Parathyroid adenoma (tissue), 2 donors: ENCODE data around the gene RNF19B.

Experiments
- H2AFZ ChIP-seq: fragments of 300-600 bp; sonication (generic); one replicate; pipeline ENCODE4 v1.7.0; 2017; ENCODE audit warnings: antibody characterized with exemption, mild to moderate bottlenecking
- H3K27ac ChIP-seq: fragments of 300-600 bp; sonication (generic); one replicate; pipeline ENCODE4 v1.7.0; 2017
- H3K27me3 ChIP-seq: fragments of 300-600 bp; sonication (generic); one replicate; pipeline ENCODE4 v1.7.0; 2017; ENCODE audit warnings: low read length; ENCODE audit not compliant: control insufficient read depth, insufficient read depth
- H3K36me3 ChIP-seq: fragments of 300-600 bp; sonication (generic); one replicate; pipeline ENCODE4 v1.7.0; 2017; ENCODE audit warnings: low read length; ENCODE audit not compliant: control insufficient read depth, insufficient read depth
- H3K4me1 ChIP-seq: fragments of 300-600 bp; sonication (generic); one replicate; pipeline ENCODE4 v1.7.0; 2017; ENCODE audit warnings: control low read depth
- H3K4me2 ChIP-seq: fragments of 300-600 bp; sonication (generic); one replicate; pipeline ENCODE4 v1.7.0; 2017; ENCODE audit warnings: low read length
- H3K4me3 ChIP-seq: fragments of 300-600 bp; sonication (generic); one replicate; pipeline ENCODE4 v1.7.0; 2017; ENCODE audit warnings: low read depth, low read length
- H3K79me2 ChIP-seq: fragments of 300-600 bp; sonication (generic); one replicate; pipeline ENCODE4 v1.7.0; 2017; ENCODE audit warnings: control low read depth
- H3K9ac ChIP-seq: fragments of 300-600 bp; sonication (generic); one replicate; pipeline ENCODE4 v1.7.0; 2017; ENCODE audit warnings: mild to moderate bottlenecking
- H3K9me3 ChIP-seq: fragments of 300-600 bp; sonication (generic); one replicate; pipeline ENCODE4 v1.7.0; 2017; ENCODE audit warnings: low read length; ENCODE audit not compliant: control insufficient read depth
- TF ChIP-seq, protein P1 (sequence below): fragments of 300-600 bp; sonication (generic); IDR thresholded peaks from one replicate; pipeline ENCODE4 v1.7.0; 2017; ENCODE audit warnings: antibody characterized with exemption, mild to moderate bottlenecking
- donor health status: primary hyperparathyroidism.

Gene RNF19B

DNA sequence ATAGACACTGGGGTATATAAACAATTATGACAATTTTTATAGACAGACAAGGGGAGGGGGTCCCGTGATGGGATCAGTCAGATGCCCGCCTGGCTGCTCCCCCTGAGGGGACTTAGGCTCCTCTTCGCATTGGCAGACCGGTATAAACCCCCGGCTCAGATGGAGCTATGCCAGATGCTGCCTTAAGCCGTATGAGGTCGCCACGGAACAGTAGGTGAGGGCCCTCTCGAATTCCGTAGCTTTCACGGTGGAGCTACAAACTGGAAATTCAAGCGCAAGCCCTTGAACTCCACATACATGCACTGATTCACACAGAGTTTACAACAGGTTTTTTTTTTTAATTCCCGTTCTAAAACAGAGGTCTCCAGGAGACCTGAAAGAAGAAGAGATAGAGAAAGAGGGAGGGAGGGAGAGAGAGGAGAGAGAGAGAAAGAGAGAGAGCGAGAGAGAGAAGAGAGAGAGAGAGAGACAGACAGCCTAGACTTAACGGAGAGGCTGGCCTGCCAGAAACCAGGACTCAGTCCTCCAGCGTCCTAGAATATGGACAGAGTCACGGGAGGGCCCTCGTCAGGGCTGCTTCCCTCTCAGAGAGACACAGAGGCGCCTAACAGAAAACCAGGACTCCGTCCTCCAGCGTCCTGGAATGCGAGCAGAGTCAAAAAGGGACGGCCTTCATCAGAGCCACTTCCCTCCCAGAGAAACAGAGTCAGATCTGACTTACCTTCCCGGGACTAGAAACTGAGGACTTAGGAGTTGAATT is 39.0 kb downstream of the RNF19B start:
- Histone ChIP-seq H3K4me2 (no peak overlapping the region), H3K79me2 (no peaks in the 10 kb centered on the region), H3K27me3 (no peaks in the 10 kb centered on the region), H3K27ac (no peak overlapping the region), H3K4me3 (no peak overlapping the region), H3K4me1 (no peaks in the 10 kb centered on the region), H3K9ac (no peak overlapping the region), H3K36me3 (no peaks in the 10 kb centered on the region), H3K9me3 (no peaks in the 10 kb centered on the region), H2AFZ (no peak overlapping the region)
- TF ChIP-seq, protein P1, sequence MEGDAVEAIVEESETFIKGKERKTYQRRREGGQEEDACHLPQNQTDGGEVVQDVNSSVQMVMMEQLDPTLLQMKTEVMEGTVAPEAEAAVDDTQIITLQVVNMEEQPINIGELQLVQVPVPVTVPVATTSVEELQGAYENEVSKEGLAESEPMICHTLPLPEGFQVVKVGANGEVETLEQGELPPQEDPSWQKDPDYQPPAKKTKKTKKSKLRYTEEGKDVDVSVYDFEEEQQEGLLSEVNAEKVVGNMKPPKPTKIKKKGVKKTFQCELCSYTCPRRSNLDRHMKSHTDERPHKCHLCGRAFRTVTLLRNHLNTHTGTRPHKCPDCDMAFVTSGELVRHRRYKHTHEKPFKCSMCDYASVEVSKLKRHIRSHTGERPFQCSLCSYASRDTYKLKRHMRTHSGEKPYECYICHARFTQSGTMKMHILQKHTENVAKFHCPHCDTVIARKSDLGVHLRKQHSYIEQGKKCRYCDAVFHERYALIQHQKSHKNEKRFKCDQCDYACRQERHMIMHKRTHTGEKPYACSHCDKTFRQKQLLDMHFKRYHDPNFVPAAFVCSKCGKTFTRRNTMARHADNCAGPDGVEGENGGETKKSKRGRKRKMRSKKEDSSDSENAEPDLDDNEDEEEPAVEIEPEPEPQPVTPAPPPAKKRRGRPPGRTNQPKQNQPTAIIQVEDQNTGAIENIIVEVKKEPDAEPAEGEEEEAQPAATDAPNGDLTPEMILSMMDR, result no peak

DNA sequence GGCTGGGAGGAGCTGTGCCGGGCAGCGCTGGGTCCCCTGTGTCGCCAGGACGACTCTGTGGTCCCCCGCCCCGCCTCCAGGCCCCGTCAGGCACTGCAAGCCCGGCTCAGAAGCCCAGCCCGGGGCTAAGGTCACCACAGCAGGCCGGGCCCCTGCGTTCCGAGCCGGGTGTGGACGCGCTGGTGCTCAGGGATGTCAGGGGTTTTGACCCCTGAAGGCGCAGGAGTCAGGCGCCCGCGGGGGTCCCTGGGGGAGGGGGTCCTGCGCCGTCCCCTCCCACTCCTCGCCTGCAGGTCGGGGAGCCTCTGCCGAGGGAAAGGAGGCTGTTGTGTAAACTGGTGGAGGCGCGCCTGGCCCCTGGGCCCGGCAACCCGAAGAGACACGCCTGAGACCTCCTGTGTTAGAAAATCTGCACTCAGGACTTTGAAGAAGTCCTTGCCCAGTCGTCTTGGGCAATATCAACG is 39.7 kb downstream of the RNF19B start:
- H3K27me3 ChIP-seq, result no peaks in the 10 kb centered on the region
- H3K4me1 ChIP-seq, result no peaks in the 10 kb centered on the region
- H3K4me3 ChIP-seq, result no peak overlapping the region
- peak overlapping the region; percentile 50 for H2AFZ ChIP-seq
- H3K4me2 ChIP-seq, result no peak overlapping the region
- H3K36me3 ChIP-seq, result no peaks in the 10 kb centered on the region
- no peaks in the 10 kb centered on the region for H3K9me3 ChIP-seq
- TF ChIP-seq, protein P1, result no peak
- no peak overlapping the region for H3K9ac ChIP-seq
- no peaks in the 10 kb centered on the region for H3K79me2 ChIP-seq
- H3K27ac ChIP-seq, result no peak overlapping the region

- H2AFZ ChIP-seq, result no peak overlapping the region
- no peaks in the 10 kb centered on the region for H3K9me3 ChIP-seq
- H3K4me2 ChIP-seq, result no peak overlapping the region
- H3K4me1 ChIP-seq, result no peaks in the 10 kb centered on the region
- no peaks in the 10 kb centered on the region for H3K79me2 ChIP-seq
- no peaks in the 10 kb centered on the region for H3K36me3 ChIP-seq
- no peak overlapping the region for H3K9ac ChIP-seq
- no peak overlapping the region for H3K4me3 ChIP-seq
- TF ChIP-seq, protein P1, result no peak
- H3K27me3 ChIP-seq, result no peaks in the 10 kb centered on the region
- H3K27ac ChIP-seq, result no peak overlapping the region
Measured at GRCh38 chr1:32920833-32921232, 43.8 kb downstream of the RNF19B start.

- no peak overlapping the region for H3K4me3 ChIP-seq
- no peaks in the 10 kb centered on the region for H3K4me1 ChIP-seq
- H3K79me2 ChIP-seq, result no peaks in the 10 kb centered on the region
- H2AFZ ChIP-seq, result no peak overlapping the region
- TF ChIP-seq, protein P1, result no peak
- no peaks in the 10 kb centered on the region for H3K9me3 ChIP-seq
- no peaks in the 10 kb centered on the region for H3K27me3 ChIP-seq
- H3K4me2 ChIP-seq, result no peak overlapping the region
- no peak overlapping the region for H3K9ac ChIP-seq
- no peaks in the 10 kb centered on the region for H3K36me3 ChIP-seq
- no peak overlapping the region for H3K27ac ChIP-seq
Measured at GRCh38 chr1:32919811-32920733, 44.5 kb downstream of the RNF19B start.
